SK-N-SH (cell line): ENCODE data around the gene CTBP2. TPM values are rescaled to one million over a fixed set of nuclear protein-coding genes. Genes with fewer than 3 reads are reported as not detected.

Experiments
- CTCF ChIA-PET: fragments of 300-600, 350-600 bp; formaldehyde crosslinking; extraction: SDS; loops from one replicate; lab custom pipeline; 2021; lab: Yijun Ruan, JAX
- POLR2A ChIA-PET: fragments of 350-600 bp; sonication (Branson Sonifier 250); formaldehyde crosslinking; extraction: SDS; loops from one replicate; lab custom pipeline; 2020; ENCODE audit warnings: antibody characterized with exemption, inconsistent platforms; lab: Yijun Ruan, JAX
- DNase-seq: peaks from one replicate; pipeline ENCODE4 v3.0.0; 2012
- H2AFZ ChIP-seq: fragments of 200-600 bp; sonication (generic); 2 replicates; pipeline ENCODE4 v1.8.1; 2016; ENCODE audit warnings: antibody characterized with exemption, mild to moderate bottlenecking, low read depth
- H3F3A ChIP-seq: fragments of 200-600 bp; sonication (generic); replicated peaks from 2 replicates; pipeline ENCODE3; 2016; ENCODE audit warnings: antibody characterized with exemption, mild to moderate bottlenecking; ENCODE audit not compliant: insufficient read depth
- H3K27ac ChIP-seq, 2 experiments: fragments of 200-500 bp in 1 of 2; fragments of 200-600 bp in 1 of 2; sonication (Bioruptor generic) in 1 of 2; sonication (generic), shearing (Covaris generic) in 1 of 2; 2 replicates each; pipeline versions ENCODE4 v1.5.1 to v1.6.1; 2014 to 2016; ENCODE audit warnings: low read depth in 2 of 2, inconsistent platforms in 1 of 2, low read length in 1 of 2, mild to moderate bottlenecking in 1 of 2, mixed read lengths in 1 of 2
- H3K27me3 ChIP-seq: fragments of 200-600 bp; sonication (generic), shearing (Covaris generic); 2 replicates; pipeline ENCODE4 v1.6.1; 2016; ENCODE audit warnings: mixed run types; ENCODE audit not compliant: insufficient read depth
- H3K36me3 ChIP-seq, 2 experiments: fragments of 200-500 bp in 1 of 2; fragments of 200-600 bp in 1 of 2; sonication (Bioruptor generic) in 1 of 2; sonication (generic) in 1 of 2; replicated peaks in 1 of 2; 2 replicates each; pipeline versions ENCODE3 to v1.5.1; 2014 to 2016; ENCODE audit warnings: low read length in 1 of 2, mild to moderate bottlenecking in 1 of 2; ENCODE audit not compliant: insufficient read depth in 2 of 2, control insufficient read depth in 1 of 2
- H3K4me1 ChIP-seq, 2 experiments: fragments of 200-500 bp in 1 of 2; fragments of 200-600 bp in 1 of 2; sonication (Bioruptor generic) in 1 of 2; sonication (generic), shearing (Covaris generic) in 1 of 2; 2 replicates each; pipeline versions ENCODE4 v1.5.1 to v1.6.1; 2014 to 2016; ENCODE audit warnings: low read depth in 1 of 2, low read length in 1 of 2, mixed run types in 1 of 2; ENCODE audit not compliant: insufficient read depth in 2 of 2, control insufficient read depth in 1 of 2
- H3K4me2 ChIP-seq: fragments of 200-600 bp; sonication (generic), shearing (Covaris generic); 2 replicates; pipeline ENCODE4 v1.6.1; 2017; ENCODE audit warnings: mixed run types
- H3K4me3 ChIP-seq, 2 experiments: fragments of 200-500 bp in 1 of 2; fragments of 200-600 bp in 1 of 2; sonication (Bioruptor generic) in 1 of 2; sonication (generic), shearing (Covaris generic) in 1 of 2; 2 replicates each; pipeline versions ENCODE4 v1.5.1 to v1.8.1; 2014 to 2016; ENCODE audit warnings: low read depth in 2 of 2, inconsistent platforms in 1 of 2, low read length in 1 of 2, mild to moderate bottlenecking in 1 of 2, mixed read lengths in 1 of 2, moderate library complexity in 1 of 2
- H3K79me2 ChIP-seq: fragments of 200-600 bp; sonication (generic); 2 replicates; pipeline ENCODE4 v1.8.1; 2017; ENCODE audit warnings: mild to moderate bottlenecking; ENCODE audit not compliant: insufficient read depth
- H3K9ac ChIP-seq: fragments of 200-600 bp; sonication (generic); 2 replicates; pipeline ENCODE4 v1.6.1; 2017; ENCODE audit warnings: mixed run types
- H3K9me2 ChIP-seq: fragments of 200-600 bp; sonication (generic); 2 replicates; pipeline ENCODE4 v1.6.1; 2017; ENCODE audit warnings: mixed run types
- H3K9me3 ChIP-seq: fragments of 200-600 bp; sonication (generic); 2 replicates; pipeline ENCODE4 v1.6.1; 2017; ENCODE audit warnings: mixed run types, mild to moderate bottlenecking, moderate library complexity
- H4K20me1 ChIP-seq: fragments of 200-600 bp; sonication (generic); 2 replicates; pipeline ENCODE4 v1.6.1; 2017; ENCODE audit warnings: mild to moderate bottlenecking, mixed run types; ENCODE audit not compliant: insufficient read depth
- CHD2 ChIP-seq: fragments of 150-350 bp; IDR thresholded peaks from 2 replicates; pipeline ENCODE4 v1.6.1; 2018; ENCODE audit warnings: low read length; ENCODE audit not compliant: partially characterized antibody
- EZH2phosphoT487 ChIP-seq: fragments of 200-600 bp; sonication (generic); IDR thresholded peaks from 2 replicates; pipeline ENCODE4 v1.6.1; 2017; ENCODE audit warnings: low read depth, mixed run types, mild to moderate bottlenecking, antibody characterized with exemption, moderate library complexity, borderline replicate concordance
- GATA2 ChIP-seq: sonication (generic); formaldehyde crosslinking; IDR thresholded peaks from 2 replicates; pipeline ENCODE4 v1.5.0; 2020; ENCODE audit warnings: mild to moderate bottlenecking, missing genetic modification reagents
- JUND ChIP-seq: IDR thresholded peaks from 2 replicates; pipeline ENCODE4 v1.4.0; 2012
- MEF2A ChIP-seq: IDR thresholded peaks from 2 replicates; pipeline ENCODE4 v1.4.0; 2012; ENCODE audit warnings: low read depth, borderline replicate concordance
- NRF1 ChIP-seq: IDR thresholded peaks from 2 replicates; pipeline ENCODE4 v1.6.1; 2012; ENCODE audit warnings: low read depth, mild to moderate bottlenecking, low read length
- POLR2AphosphoS5 ChIP-seq: IDR thresholded peaks from 2 replicates; pipeline ENCODE4 v1.6.1; 2012; ENCODE audit warnings: low read depth, low read length
- RFX5 ChIP-seq: IDR thresholded peaks from 2 replicates; pipeline ENCODE4 v1.6.1; 2012; ENCODE audit warnings: mild to moderate bottlenecking, improper control_type of control experiment, low read length
- SIN3A ChIP-seq: IDR thresholded peaks from 2 replicates; pipeline ENCODE4 v1.6.1; 2012; ENCODE audit warnings: low read depth, mild to moderate bottlenecking, low read length, moderate library complexity, borderline replicate concordance
- TAF1 ChIP-seq: IDR thresholded peaks from 2 replicates; pipeline ENCODE4 v1.6.1; 2012; ENCODE audit warnings: low read depth, mild to moderate bottlenecking, low read length, moderate library complexity, borderline replicate concordance
- TCF12 ChIP-seq: IDR thresholded peaks from 2 replicates; pipeline ENCODE4 v1.4.0; 2012
- TEAD4 ChIP-seq: IDR thresholded peaks from 2 replicates; pipeline ENCODE4 v1.4.0; 2012; ENCODE audit warnings: mild to moderate bottlenecking, borderline replicate concordance; ENCODE audit not compliant: insufficient read depth
- YY1 ChIP-seq: IDR thresholded peaks from 2 replicates; pipeline ENCODE4 v1.4.0; 2012; ENCODE audit warnings: low read depth, mild to moderate bottlenecking
- WGBS: methylation state at CpG from one replicate; pipeline ENCODE4 v1.1.6; 2017; ENCODE audit warnings: low lambda C conversion rate; 5-methylcytosine and 5-hydroxymethylcytosine counted together
- polyA plus RNA-seq, 3 experiments: library from polyadenylated mRNA; depleted of rRNA; stranded (reverse); fragments of >200 nt; gene quantifications; 2 replicates each; pipeline ENCODE4 v1.2.3, GENCODE V29; 2012
- TF ChIP-seq, protein P1 (sequence below): IDR thresholded peaks from 2 replicates; pipeline ENCODE4 v1.4.0; 2012; ENCODE audit warnings: low read depth, borderline replicate concordance
- TF ChIP-seq, protein P2 (sequence below): IDR thresholded peaks from 2 replicates; pipeline ENCODE4 v1.4.0; 2012; ENCODE audit warnings: low read depth

The CTBP2 gene
- polyA plus RNA-seq, 1 of the 3 experiments (the other 2 are of a cell fraction), result 69.7 TPM

DNA sequence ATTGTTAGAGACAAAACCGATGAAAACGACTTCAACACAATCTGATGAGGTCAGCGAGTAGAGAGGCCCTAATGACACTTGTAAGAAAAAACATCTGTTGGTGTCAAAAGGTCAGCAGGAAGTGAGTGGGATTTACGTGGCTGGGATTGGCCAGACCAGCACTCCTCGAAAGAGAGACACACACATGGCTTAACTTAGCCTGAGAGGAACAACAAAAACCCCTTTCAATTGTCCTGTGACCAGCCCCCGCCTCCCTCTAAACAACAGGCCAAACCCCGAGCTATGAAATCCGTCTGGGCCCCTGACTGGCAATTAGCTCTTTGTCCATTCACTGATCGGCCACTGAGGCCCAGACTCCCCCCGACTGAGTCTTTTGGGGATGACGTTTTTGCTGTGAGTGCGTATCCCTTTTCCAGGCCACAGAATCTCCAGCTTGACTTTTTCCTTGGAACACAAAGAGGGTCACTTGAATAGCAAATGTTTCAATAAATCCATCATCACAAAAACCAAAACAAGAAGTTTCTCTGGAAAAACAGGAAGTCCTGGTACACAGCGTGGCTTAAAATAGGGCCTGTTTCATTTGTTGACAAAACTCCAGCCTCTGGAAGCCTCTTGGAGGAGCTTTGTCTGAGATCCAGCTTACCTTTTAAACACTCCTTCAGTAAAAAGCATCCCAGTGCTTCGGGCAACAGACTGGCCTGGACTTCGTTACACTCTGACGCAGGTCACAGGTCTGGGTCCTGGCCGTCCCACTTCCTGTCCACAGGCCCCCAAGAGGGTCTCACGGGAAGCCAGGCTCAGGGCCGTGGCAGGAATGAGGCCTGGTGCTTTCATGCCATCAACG, 103.0 kb downstream of the CTBP2 start (continued):
- TF ChIP-seq, protein P1, sequence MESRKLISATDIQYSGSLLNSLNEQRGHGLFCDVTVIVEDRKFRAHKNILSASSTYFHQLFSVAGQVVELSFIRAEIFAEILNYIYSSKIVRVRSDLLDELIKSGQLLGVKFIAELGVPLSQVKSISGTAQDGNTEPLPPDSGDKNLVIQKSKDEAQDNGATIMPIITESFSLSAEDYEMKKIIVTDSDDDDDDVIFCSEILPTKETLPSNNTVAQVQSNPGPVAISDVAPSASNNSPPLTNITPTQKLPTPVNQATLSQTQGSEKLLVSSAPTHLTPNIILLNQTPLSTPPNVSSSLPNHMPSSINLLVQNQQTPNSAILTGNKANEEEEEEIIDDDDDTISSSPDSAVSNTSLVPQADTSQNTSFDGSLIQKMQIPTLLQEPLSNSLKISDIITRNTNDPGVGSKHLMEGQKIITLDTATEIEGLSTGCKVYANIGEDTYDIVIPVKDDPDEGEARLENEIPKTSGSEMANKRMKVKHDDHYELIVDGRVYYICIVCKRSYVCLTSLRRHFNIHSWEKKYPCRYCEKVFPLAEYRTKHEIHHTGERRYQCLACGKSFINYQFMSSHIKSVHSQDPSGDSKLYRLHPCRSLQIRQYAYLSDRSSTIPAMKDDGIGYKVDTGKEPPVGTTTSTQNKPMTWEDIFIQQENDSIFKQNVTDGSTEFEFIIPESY, result no peak
- TF ChIP-seq, protein P2, sequence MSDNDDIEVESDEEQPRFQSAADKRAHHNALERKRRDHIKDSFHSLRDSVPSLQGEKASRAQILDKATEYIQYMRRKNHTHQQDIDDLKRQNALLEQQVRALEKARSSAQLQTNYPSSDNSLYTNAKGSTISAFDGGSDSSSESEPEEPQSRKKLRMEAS, result peak; percentile 80
- TF ChIP-seq GATA2 (CRISPR knock-in tag) (no peak), SIN3A (peak; percentile 76; the same call in 1 of the 2 replicates), TCF12 (peak; percentile 89), JUND (no peak), NRF1 (no peak), TEAD4 (no peak), MEF2A (no peak), TAF1 (no peak), CHD2 (no peak), EZH2phosphoT487 (no peak), YY1 (no peak), POLR2AphosphoS5 (peak; percentile 36; the same call in 1 of the 2 replicates)
- TF ChIP-seq, all 33 proteins: peak for 9

DNA sequence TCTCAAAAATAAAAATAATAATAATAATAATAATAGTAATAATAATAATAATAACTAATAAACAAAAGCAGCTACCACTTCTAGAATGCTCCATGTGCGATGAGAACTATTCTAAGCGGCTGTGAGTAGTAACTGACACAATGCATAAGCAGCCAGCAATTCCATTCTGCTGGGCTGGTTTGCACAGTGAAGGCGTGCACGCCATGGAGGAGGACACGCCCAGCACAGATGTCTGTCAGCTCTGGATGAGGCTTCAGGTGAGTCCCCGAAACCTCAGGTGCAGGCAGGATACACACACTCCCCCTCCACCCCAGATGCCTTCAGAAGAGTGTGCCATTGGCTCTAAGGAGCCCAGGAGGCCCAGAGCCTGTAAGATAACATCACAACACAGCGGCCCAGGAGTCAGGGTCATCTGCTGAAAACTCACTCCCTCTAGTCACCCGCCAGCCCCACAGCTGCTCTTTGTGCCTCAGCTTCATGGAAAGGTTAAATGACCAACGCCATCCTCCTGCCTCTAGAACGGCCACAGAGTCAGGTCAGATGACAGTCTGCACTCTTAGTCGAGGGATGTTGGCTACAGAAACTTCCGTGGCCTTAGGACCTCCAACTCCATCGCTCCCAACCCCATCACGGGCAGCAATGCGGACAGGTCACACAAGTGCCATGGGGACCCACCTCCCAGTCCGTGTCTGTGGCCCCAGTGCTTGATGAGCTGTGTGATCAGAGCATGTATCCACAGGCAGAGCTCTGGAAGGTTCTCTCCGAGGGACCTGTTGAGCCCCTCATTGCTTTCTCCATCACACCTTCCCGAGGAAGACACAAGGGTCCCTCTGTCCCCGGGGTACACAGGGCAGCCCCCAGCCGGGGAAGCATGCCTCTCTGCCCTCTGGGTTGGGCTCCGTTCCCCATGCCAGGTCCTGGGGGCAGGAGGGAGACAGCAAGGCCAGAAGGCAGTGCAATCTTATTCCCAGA, 103.9 kb downstream of the CTBP2 start:
- no peak for DNase-seq
- Histone ChIP-seq H3K4me3 (no peak overlapping the region; a peak in 1 of 4 replicates), H3K27me3 (no peaks in the 10 kb centered on the region), H3K9ac (peak overlapping the region; percentile 46; the same call in 1 of the 2 replicates), H3K9me2 (no peaks in the 10 kb centered on the region), H3K36me3 (no peaks in the 10 kb centered on the region), H3K4me2 (peak overlapping the region; percentile 67), H3K79me2 (peaks cover 96% of the 10 kb centered on the region), H3K4me1 (peaks cover 38 to 57% of the 10 kb centered on the region in 2 experiments), H3K27ac (peak overlapping the region; percentile 87 to 97; a peak in 3 of 4 replicates), H2AFZ (no peak overlapping the region), H3K9me3 (no peaks in the 10 kb centered on the region), H4K20me1 (peaks cover 88% of the 10 kb centered on the region), H3F3A (peaks cover 6% of the 10 kb centered on the region)
- ChIA-PET CTCF (interaction anchor here (0.8 to 12.9 kb wide), 11 partner anchors 9 to 137 kb away, joined by 3 to 211 read pairs (median 4); no protein-coding TSS in a partner anchor), POLR2A (interaction anchor here (1.1 to 1.4 kb wide), 3 partner anchors 32 to 140 kb away, joined by 3 to 8 read pairs (median 4); no protein-coding TSS in a partner anchor)
- TF ChIP-seq GATA2 (CRISPR knock-in tag) (peak; percentile 67; the same call in 1 of the 2 replicates), RFX5 (no peak)
- WGBS, result 84% methylated on average over 10 of the region's 21 CpGs
